ENCODE results near the gene RAI1.
A peak's percentile ranks its signal among the peaks of the same experiment; 100 is the strongest.

Gene RAI1

DNA sequence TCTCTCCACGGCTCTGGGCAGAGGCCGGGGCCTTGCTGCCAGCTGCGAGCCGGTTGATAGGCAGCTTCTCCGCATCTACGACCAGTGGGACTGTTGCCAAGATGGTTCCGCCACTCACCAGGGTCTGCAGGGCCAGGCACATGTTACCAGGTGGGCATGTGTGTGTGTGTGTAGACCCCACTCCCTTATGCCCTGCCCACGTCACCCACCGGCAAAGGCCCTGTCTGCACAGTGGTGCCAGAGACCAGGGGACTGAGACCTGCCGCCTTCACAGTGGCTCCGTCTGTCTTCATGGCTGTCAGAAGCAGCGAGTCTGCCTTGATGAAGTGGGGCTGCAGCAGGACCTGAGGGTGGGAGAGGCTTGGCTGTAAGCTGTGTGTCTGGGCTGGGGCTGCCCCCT lies 137.9 kb downstream of the RAI1 start:
- DNase-seq = no peak

DNA sequence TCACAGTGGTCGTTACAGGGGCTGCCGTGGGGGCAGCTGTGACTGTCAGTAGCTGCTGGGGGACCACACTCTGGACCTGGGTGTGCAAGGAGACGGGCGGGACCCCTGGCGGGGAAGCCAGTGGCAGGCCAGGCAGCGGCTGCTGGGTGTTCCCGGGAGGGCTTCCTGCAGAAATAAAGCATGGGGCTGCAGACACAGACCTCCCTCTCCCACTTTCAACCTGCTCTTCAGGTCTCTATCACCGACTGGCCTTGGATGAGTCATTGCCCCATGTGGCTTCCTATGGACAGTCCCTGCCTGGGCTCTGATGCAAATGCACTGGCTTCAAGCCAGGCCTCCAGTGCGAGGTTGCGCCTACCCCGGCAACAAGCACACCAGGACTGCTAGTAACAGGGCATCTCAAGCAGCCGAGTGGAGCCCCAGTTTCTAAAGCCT lies 138.3 kb downstream of the RAI1 start:
- DNase-seq = peak; percentile 40 to 51

DNA sequence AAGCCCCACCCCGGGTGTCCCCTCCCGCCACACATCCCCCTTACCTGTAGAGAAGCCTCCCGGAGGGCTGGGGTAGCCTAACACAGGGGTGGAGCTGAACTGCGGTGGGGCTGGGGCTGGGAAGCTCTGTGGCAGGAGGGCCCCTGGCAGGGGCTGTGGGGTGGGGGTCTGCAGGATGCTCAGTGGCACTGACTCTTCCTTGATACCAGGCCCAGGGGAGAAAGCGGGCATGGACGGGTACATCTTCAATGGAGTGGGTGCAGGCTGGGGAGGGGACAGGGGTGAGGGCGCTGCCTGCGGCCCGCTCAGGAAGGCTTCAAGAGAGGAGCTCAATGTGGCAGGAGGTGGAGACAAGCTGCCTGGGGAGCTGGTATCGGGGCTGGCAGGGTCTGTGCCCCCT lies 138.8 kb downstream of the RAI1 start:
- DNase-seq = no peak

DNA sequence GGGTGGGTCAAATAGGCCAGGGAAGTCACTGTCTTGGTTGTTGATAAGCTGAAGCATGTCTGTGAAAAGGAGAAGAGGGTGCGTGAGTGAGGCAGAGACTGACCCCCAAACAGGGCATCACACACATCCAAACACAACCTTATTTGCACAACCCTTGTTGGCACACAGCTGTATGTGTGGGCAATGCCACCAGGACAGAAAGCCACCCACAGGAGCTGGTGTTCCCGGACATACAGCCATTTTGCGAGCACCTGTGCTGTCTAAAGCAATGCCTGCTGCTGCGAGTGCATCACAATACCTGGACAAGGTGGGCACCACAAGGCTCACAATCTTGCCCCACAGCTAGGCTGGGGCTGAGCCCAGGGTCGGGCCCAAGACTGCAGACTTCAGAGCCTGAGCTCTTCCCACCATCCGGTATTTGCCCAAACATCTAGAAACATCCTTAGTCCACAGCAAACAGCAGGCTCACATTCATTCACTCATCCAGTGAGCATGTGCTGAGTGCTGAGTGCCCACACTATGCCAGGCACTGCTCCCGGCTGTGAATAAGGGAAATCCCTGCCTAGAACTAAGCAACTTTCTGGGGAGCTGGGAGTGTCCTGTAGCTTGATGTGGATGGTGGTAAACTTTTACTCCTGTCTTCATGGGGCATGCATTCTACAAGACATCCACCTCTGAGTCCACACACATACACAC lies 139.4 kb downstream of the RAI1 start:
- no peak for DNase-seq

DNA sequence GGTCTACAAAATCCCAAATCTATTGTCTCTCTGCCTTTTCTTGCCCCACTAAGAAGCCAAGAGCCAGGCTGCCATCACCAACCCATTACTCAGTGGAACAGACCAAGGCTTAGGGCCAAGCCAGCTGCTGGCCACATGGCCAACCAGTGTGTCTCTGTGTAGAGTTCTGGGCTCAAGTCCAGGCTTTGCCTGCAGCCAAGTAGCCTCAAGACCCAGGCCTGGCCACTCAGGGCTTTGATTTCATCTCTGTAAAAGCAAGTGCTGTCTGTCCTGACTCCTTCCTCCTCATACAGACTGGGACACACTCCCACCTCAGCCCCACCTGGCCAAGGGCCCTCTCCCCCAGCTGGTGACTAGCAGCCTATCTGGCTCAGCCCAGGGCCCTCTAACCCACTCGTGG lies 140.9 kb downstream of the RAI1 start:
- no peak for DNase-seq

DNA sequence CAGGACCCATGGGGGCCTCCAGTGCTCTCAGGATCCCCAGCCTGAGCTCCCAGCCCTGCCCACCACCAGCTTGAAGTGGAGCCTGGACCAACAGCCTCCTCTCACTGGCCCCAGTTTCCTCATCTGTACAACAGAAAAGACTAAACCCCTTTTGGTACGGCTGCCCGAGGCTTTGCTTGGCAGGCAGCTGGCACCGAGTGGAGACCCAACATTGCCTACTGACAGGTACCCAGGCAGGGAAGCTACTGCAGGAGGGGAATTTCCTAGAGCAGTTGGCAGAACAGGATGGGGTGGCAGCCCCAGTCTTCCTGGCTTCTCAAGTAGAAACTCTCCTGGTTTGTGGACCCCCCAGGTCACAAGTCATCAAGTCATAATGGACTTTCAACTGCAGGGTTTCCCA lies 141.4 kb downstream of the RAI1 start:
- no peak for DNase-seq

DNA sequence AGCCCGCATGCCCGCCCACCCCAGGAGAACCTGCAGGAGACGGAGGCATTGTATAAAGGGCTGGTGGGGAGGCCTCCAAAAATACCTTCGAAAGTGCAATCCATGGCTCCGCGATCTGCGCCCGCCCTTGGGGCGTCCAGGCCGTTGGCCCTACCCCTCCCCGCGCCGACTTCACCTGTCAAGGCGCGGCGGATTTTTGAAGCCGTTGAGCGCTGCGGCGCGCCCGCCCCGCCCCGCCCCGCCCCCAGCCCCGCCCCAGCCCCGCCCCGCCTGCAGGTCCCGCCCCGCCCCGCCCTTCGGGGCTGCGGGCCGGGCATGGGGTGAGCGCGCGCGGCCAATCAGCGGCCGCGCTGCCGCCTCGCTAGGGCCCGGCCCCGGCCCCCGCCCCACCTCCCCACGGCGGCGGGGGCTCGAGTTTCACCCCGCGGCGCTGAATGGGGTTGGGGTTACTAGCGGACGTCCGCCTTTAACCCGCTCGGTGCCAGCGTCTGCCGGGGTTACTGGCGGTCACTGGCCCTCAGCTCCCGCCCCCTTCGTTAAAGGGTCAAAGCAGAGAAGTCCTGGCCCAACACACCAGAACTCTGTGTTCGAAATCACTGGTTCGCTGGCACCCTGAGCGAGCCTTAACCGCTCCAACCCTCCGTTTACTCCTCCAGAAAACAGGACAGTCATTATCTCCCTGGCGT lies 142.3 kb downstream of the RAI1 start:
- DNase-seq = peak; percentile 50 to 54

DNA sequence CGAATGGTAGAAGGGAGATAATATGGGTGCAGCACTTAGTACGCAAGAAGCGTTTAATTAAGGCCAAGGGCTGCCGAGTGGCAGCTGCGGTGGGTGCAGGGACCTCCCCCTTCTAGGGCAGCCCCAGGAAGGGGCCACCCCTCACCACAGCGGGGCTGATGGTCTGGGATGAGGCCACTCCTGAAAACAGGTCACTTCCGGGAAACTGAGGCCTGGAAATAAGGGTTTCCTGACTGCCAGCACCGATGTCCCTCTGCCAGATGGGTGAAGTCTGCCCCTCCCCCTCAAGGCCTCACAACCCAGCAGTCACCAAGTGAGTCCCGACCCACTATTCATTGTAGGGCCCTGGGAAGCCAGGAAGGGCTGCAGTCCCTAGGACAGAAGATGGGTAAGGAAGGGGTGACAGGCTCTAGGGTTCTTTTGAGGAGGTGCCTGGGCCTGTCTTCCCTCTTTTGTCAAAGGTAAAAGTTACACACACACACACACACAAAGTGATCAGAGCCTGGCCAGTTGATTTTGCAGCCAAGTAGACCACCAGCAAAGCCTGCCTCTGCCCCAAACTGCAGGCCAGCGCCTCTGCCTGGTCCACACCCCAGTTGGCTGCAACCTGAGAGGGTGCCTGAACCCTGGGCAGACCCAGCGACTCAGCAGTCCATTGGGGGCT lies 143.0 kb downstream of the RAI1 start:
- DNase-seq = no peak

DNA sequence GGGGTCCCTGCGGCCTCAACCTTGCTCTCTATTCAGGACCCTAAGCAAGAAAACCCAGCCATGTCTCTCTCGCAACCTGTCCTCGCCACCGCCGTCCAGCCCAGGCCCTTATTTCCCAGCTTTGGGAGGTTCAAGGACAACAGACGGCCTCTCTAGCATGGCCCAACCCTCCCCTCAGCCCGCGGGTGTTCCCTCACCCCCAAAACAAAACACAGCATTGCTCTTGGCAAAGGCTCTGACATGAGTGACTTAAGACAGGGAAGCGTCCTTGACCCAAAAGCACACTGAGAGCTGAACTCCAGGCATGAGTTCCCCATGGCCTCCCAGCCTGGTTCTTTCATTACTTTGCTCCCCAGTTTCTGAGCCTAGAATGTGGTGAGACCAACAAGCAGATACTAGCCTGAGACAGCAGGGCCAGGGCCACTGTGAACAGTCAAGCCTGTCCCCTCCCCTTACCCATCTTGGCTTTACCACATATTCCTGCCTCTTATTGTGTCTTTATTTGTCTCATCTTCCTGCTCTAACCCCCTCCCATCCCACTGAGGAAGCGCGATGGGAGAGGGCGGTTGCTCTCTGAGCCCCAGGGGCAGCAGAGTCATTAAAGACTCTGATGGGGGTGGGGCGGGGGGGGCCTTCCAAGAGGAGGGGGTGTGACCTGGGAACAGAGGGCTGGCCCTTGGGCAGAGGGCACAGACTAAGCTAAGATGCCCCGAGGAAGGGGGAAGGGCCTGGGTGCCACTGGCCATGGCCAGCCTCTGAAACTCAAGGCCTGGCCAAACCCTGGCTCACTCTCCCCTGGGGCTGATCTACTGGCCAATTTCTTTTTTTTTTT lies 143.7 kb downstream of the RAI1 start:
- no peak for DNase-seq

DNA sequence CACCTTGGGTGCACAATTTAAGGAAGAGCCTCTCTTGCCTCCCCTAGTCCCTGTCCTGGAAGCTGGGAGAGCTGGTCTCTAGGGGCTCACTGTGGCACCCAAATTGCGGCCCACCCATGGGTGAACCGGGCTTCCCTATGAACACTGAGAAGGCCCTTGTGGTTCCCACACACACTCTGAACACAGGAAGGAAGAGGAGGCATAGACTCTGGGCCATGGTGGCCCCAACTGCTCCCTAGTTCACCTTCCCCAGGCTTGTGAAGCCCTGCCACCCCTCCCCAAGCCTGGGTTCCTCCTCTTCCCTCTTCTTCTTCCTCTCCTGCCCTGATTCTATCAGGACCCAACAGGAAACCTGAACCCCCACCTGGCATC lies 145.1 kb downstream of the RAI1 start:
- DNase-seq = no peak

DNA sequence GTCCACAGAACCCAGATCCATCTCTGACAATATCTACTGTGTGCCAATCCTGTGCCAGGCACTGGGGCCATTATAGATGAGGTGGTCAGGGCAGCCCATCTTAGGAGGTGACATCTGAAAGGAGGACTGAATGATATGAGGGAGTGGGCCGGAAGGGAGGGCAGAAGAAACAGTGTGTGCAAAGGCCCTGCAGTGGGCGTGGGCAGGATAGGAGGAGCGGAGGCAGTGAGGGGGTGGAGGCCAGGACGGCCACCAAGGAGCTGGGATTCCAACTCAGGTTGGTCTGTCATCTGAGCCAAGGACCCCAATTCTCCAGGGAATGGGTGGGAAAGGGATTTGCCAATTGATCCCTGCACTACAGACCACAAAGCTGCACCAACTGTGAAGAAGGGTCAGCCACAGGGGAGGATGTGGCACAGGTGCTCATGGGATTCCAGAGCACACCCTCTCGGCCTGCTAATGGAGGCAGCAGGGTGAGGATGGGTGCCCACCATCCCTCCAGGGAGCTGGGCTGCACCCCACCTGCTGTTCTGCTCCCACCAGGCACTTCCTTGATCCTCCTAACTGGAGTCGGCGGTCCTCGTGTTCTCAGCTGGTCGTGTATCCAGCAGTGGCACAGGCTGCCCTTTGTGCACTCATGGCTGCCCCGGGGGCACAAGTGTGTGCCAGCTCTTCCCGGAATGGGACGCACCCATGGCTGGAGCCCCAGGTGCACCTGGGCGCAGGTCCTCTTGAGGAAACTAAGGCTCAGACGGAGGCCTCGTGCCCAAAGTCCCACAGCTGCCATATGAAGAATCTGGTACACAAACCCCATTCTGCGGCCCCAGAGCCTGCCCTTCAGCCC lies 145.9 kb downstream of the RAI1 start:
- no peak for DNase-seq

DNA sequence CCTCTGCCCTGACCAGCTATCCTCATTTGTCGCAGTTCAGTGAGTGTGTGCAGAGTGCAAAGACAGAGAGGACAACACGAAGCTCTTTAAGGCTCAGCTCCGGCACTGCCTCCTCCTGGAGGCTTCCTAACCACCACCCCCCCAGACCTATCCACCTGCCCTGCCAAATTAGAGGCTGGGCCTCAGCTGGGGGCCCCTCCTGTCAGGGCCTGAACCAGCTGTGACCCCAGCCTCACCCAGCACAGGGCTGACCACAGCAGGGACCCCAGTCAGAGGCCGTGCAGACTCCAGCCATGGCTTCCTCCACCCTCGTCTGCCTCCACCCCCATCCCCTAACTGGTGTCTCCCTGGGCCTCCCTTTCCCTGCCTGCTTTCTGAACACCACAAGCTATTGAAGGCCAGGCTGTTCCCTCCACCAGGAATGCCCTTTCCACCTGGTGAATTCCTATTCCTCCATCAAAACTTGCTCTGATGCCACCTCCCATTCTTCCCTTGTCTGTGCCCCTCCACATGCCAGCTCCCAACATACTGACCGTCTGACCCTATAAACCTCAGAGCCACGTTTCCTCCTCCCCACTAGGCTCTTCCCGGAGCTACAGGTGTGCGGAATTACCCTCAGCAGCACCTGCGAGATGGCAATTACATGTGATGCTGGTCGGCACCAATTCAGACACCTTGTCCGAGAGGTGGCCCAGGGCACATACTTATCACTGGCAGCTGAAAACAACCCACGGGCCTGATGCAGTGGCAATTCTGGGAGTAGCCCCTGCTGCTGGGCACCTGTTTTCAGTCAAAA lies 146.8 kb downstream of the RAI1 start:
- DNase-seq = no peak

DNA sequence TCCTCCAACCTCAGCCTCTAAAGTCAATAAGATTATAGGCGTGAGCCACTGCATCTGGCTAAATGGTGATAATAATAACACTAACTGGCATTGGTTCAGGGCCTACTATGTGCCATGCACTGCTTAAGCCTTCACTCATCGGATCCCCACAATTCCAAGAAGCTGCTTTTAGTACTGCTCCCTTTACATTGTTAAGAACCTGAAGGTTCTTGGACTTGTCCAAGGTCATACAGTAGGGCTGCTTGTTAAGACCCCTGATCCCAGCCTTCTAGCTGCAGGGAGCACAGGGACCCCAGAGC lies 149.0 kb downstream of the RAI1 start:
- no peak for DNase-seq

DNA sequence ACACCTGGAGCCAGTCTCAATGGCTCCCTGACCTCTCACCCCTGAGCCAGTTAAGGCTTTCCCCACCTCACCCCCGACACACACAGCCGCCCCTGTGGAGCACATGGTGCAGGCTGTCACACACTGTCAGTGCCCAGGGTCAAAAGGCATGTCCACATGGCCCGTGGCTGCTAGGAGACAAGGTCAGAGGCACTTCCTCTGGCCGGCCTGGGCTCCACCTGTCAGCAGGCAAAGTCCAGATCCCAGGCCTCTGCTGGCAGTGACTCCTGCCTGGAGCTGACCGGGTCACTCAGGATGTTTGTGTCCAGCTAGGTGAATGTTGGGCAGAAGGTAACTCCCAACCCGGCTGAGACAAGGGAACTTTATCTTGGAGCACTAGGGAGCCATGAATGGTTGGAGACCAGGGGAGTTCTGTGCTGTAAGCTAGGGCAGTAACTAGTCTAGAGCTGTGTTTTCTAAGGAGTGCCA lies 149.5 kb downstream of the RAI1 start:
- no peak for DNase-seq

DNA sequence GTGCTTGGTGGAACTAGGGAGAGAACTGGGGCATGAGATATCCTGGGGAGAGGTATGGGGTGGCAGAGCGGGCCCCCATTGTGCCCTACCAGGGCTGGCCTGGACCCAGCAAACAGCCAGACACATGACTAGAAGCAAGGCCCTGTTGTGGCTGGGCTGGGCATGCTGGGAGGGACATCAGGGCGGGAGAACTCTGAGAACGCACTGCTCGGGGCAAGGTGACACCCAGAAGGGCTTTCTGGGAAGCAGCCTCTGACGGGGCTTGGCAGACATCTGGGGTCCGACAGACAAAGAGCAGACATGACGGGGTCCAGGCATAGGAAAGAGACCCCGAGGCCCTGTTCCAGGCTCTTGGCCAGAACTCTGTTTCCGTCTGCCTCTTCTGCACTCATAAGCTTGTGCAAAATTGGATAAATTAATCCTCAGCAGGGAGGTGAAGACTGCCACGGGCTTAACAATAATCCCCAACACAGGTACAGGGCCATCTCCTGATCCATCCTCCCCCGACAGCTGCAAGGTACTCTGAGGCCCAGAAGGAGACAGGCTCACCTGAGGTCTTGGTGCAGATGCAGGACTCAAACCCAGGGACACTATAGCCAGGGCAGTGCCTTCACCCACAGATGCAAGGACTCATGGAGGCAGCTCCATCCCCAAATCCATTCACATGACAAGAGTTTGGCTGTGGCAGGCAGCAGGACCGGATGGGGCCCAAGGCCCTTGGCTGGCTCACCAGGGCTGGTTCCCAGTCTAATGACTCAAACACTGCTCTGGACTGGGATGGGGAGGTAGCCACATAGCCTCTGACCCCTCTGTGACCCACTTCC lies 150.2 kb downstream of the RAI1 start:
- no peak for DNase-seq

DNA sequence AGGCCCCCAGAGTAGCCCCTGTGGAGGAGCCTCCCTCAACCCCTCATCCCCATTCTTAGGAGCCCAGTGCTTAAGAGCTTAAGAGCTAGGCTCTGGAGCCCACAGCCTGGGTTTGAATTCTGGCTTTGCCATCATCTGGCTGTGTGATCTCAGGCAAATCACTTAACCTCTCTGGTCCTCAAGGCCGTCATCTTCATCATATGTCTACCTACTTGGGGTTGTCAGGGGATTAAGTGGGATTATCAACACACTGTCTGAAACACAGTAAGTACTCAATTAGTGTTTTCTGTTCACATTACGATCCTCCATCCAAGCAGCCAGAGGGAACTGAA lies 150.7 kb downstream of the RAI1 start:
- no peak for DNase-seq

DNA sequence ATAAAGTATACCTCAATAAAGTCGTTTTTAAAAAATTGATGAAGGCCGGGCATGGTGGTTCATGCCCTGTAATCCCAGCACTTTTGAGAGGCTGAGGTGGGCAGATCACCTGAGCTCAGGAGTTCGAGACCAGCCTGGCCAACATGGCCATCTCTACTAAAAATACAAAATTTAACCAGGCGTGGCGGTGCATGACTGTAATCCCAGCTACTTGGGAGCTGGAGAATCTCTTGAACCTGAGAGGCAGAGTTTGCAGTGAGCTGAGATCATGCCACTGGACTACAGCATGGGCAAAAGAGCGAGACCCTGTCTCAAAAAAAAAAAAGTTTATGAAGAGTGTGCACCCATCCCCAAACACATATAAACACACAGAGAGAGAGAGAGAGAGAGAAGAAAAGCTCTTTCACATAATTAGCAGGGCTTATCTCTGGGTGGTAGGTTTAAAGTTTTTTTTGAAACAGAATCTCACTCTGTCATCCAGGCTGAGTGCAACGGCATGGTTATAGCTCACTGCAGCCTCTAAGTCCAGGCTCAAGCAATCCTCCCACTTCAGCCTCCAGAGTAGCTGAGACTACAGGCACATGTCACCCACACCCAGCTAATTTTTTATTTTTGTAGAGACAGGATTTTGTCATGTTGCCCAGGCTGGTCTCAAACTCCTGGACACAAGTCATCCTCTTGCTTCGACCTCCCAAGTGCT lies 152.6 kb downstream of the RAI1 start:
- no peak for DNase-seq

DNA sequence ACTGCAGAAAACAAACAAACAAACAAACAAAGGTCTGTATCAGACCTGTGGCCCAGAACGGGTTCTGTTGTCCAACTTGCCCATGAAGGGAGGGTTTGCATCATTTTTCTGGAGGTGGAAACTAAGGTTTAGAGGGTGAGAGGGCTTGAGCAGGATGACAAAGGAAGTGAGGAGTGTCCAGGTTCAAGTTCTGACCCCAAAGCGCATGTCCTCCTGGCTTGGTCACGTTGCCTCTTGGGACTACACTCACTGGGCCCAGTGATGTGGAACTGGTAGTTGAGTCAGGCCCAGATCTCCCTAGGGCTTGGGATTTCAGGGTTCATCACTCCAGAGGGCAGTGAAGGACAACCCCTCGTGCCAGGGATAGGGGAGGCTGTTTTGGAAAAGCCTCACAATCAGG lies 153.7 kb downstream of the RAI1 start:
- no peak for DNase-seq

DNA sequence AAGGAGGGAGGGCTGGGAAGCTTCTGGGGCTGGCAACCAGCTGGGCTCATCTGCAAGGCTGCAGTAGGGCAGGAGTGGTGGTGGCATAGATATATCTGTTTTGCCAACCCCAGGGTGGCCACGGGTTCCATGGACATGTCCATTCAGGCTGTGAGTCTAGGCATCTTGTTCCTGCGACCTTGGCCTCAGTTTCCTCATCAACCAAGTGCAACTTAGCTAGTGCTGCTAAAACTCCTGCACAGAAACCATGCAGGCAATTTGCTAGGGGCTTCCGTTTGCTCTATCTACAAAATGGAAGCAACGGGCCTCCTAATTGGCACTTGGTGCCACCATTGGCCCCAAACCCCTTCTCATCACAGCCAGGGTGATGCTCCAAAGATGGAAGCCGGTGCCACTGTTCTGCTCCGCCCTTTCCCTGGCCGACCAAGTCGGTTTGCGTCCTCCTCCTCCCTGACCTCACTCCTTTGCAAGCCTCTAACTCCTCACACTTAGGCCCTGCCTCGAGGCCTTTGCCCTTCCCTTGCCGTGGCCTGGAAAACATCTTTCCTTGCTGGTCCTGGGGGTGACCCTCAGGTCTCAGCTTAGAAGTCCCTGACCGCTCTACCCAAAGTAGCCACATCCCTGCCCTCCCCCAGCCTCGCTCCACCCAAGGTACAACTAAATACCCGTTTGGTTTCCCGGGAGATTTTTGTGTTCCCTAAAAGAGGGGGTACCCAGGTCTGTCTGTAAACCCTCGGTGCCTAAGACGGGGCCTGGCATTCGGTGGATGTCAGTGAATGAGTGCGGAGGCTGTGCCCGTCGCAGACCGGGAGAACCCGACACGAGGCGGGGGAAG lies 154.4 kb downstream of the RAI1 start:
- DNase-seq = no peak

Measured in activated CD4-positive, alpha-beta T cell treated with anti-CD3 and anti-CD28 coated beads, Interleukin-2, amount 50 U/mL, for 4 hours (primary cell).